Vagina (tissue), 2 donors: ENCODE results near the gene IQCM. TPM values are rescaled to one million over a fixed set of nuclear protein-coding genes. Genes with fewer than 3 reads are reported as not detected.

Experiments used
- DNase-seq, 2 donors: peaks; one replicate each; pipeline ENCODE4 v3.0.0-alpha.2; 2017; ENCODE audit errors: extremely low spot score in 2 of 2
- H3K27ac ChIP-seq: fragments of 200-600 bp; sonication (generic); one replicate; pipeline ENCODE4 v1.5.1; 2019
- H3K27me3 ChIP-seq: fragments of 200-600 bp; sonication (generic); one replicate; pipeline ENCODE4 v1.5.1; 2019
- H3K36me3 ChIP-seq, 2 donors: fragments of 200-600 bp; sonication (generic); one replicate each; pipeline ENCODE4 v1.5.1; 2017 to 2019
- H3K4me1 ChIP-seq: fragments of 200-600 bp; sonication (generic); one replicate; pipeline ENCODE4 v1.5.1; 2019
- H3K4me3 ChIP-seq, 2 donors: fragments of 200-600 bp; sonication (generic); 1 replicate in 1 of 2; 2 replicates in 1 of 2; pipeline ENCODE4 v1.5.1; 2016 to 2019
- H3K9me3 ChIP-seq: fragments of 200-600 bp; sonication (generic); one replicate; pipeline ENCODE4 v1.5.1; 2019
- CTCF ChIP-seq, 3 experiments: fragments of 450-650 bp in 2 of 3; fragments of 200-600 bp in 1 of 3; sonication (generic) in 1 of 3; IDR thresholded peaks; one replicate each; pipeline ENCODE4 v1.5.1; 2017 to 2019; ENCODE audit warnings: antibody characterized with exemption in 3 of 3, mild to moderate bottlenecking in 2 of 3, moderate library complexity in 2 of 3
- POLR2A ChIP-seq, 2 donors: fragments of 450-650 bp; IDR thresholded peaks; one replicate each; pipeline ENCODE4 v1.6.1; 2017; ENCODE audit warnings: antibody characterized with exemption in 2 of 2, mild to moderate bottlenecking in 2 of 2, moderate library complexity in 2 of 2
- POLR2AphosphoS5 ChIP-seq, 2 donors: sonication (generic); formaldehyde crosslinking; IDR thresholded peaks; one replicate each; pipeline ENCODE4 v1.9.0; 2017; ENCODE audit warnings: antibody characterized with exemption in 2 of 2, mild to moderate bottlenecking in 2 of 2, low read depth in 1 of 2; ENCODE audit not compliant: insufficient read depth in 1 of 2
- intact Hi-C: fragments of 100-400 bp; cut with DNase I; formaldehyde crosslinking; loops from one replicate; pipeline ENCODE4 v1.15.1; 2023
- total RNA-seq: library from RNA; depleted of rRNA; stranded (reverse); fragments of >200 nt; gene quantifications from one replicate; pipeline ENCODE4 v1.2.3, GENCODE V29; 2016

The IQCM gene
- total RNA-seq, 1 donor from 2014 or later: not detected

GRCh38 chr4:149634368-149634767, 181.3 kb downstream of the IQCM start:
- Histone ChIP-seq H3K4me3 (no peak overlapping the region), H3K9me3 (no peaks in the 10 kb centered on the region), H3K4me1 (no peaks in the 10 kb centered on the region), H3K36me3 (no peaks in the 10 kb centered on the region), H3K27me3 (no peaks in the 10 kb centered on the region), H3K27ac (no peak overlapping the region)
- no peak for TF ChIP-seq POLR2A (IDR thresholded peaks at IDR 0.05)
- no peak for TF ChIP-seq POLR2AphosphoS5 (IDR thresholded peaks at IDR 0.05; ENCODE audit: insufficient read depth in 1 of 2, low read depth in 1 of 2)
- TF ChIP-seq CTCF (IDR thresholded peaks at IDR 0.05): no peak
- intact Hi-C loops: no loop called here
- DNase-seq: no peak

GRCh38 chr4:149631629-149632028, 184.0 kb downstream of the IQCM start:
- H3K4me1 ChIP-seq: no peaks in the 10 kb centered on the region

GRCh38 chr4:149630064-149630463, 185.6 kb downstream of the IQCM start:
- Histone ChIP-seq H3K27me3 (no peaks in the 10 kb centered on the region), H3K4me3 (no peak overlapping the region), H3K36me3 (no peaks in the 10 kb centered on the region), H3K4me1 (no peaks in the 10 kb centered on the region), H3K9me3 (no peaks in the 10 kb centered on the region), H3K27ac (no peak overlapping the region)
- TF ChIP-seq CTCF (IDR thresholded peaks at IDR 0.05) (no peak), POLR2A (IDR thresholded peaks at IDR 0.05) (no peak), POLR2AphosphoS5 (IDR thresholded peaks at IDR 0.05; ENCODE audit: insufficient read depth in 1 of 2, low read depth in 1 of 2) (no peak)
- intact Hi-C loops: no loop called here
- no peak for DNase-seq

More at GRCh38 chr4:149631629-149632028, 184.0 kb downstream of the IQCM start:
- H3K9me3 ChIP-seq: no peaks in the 10 kb centered on the region
- intact Hi-C loops: no loop called here
- no peak overlapping the region for H3K27ac ChIP-seq
- H3K4me3 ChIP-seq: no peak overlapping the region
- TF ChIP-seq CTCF (IDR thresholded peaks at IDR 0.05) (no peak), POLR2A (IDR thresholded peaks at IDR 0.05) (no peak), POLR2AphosphoS5 (IDR thresholded peaks at IDR 0.05; ENCODE audit: insufficient read depth in 1 of 2, low read depth in 1 of 2) (no peak)
- no peaks in the 10 kb centered on the region for H3K36me3 ChIP-seq
- no peak for DNase-seq
- no peaks in the 10 kb centered on the region for H3K27me3 ChIP-seq

- Histone ChIP-seq H3K4me3 (no peak overlapping the region), H3K27ac (no peak overlapping the region), H3K27me3 (no peaks in the 10 kb centered on the region), H3K4me1 (no peaks in the 10 kb centered on the region), H3K36me3 (no peaks in the 10 kb centered on the region), H3K9me3 (no peaks in the 10 kb centered on the region)
- no peak for TF ChIP-seq POLR2A (IDR thresholded peaks at IDR 0.05)
- no peak for TF ChIP-seq CTCF (IDR thresholded peaks at IDR 0.05)
- TF ChIP-seq POLR2AphosphoS5 (IDR thresholded peaks at IDR 0.05; ENCODE audit: insufficient read depth in 1 of 2, low read depth in 1 of 2): no peak
- no peak for DNase-seq
- intact Hi-C loops: no loop called here
These were observed 209.9 kb downstream of the IQCM start for GRCh38 chr4:149605601-149606378.

- no peak overlapping the region for H3K27ac ChIP-seq
- H3K4me1 ChIP-seq: no peaks in the 10 kb centered on the region
- no peak overlapping the region for H3K4me3 ChIP-seq
- intact Hi-C loops: no loop called here
- no peaks in the 10 kb centered on the region for H3K36me3 ChIP-seq
- H3K9me3 ChIP-seq: no peaks in the 10 kb centered on the region
- H3K27me3 ChIP-seq: no peaks in the 10 kb centered on the region
- no peak for DNase-seq
- no peak for TF ChIP-seq POLR2AphosphoS5 (IDR thresholded peaks at IDR 0.05; ENCODE audit: insufficient read depth in 1 of 2, low read depth in 1 of 2)
- no peak for TF ChIP-seq CTCF (IDR thresholded peaks at IDR 0.05)
- no peak for TF ChIP-seq POLR2A (IDR thresholded peaks at IDR 0.05)
These were observed 210.8 kb downstream of the IQCM start for GRCh38 chr4:149604827-149605226.
